ENCODE data around the gene COL4A6.

Gene COL4A6

DNA sequence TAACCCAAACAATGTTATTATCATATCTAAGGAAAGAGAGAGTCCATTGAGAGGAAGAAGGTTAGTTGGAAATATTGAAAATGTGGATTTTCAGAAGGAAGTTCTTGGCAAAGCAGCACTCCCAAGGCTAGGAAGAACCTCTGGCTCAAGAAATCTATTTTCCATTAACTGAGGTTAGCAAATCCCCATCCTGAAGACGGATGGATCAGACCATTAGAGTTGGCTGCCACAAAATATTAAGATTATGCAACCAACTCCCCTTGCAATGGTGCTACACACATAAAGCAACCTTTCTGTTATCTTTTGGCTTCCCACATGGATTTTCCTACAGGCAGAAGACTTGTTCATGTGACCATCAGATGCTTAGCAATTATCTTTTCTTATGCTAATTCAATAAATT is 96.3 kb downstream of the COL4A6 start:
- no CpG with 5 or more reads among the region's 1 CpG for WGBS, 2 donors (ENCODE audit: extremely low coverage in 2 of 2, insufficient read length in 2 of 2, insufficient replicate concordance in 1 of 2)
- Histone ChIP-seq H2BK5ac (ENCODE audit: low read length) (no peak overlapping the region), H2AFZ (ENCODE audit: low read length) (no peak overlapping the region), H2BK12ac (ENCODE audit: low read length) (no peak overlapping the region), H2AK5ac (ENCODE audit: low read depth, low read length) (no peak overlapping the region), H3K14ac (ENCODE audit: low read length) (no peak overlapping the region), H3K9ac (ENCODE audit: low read depth, low read length, poor library complexity) (no peak overlapping the region), H3K27me3 (ENCODE audit: control insufficient read depth in 3 of 3, insufficient read depth in 3 of 3, low read depth in 1 of 3, low read length in 3 of 3) (no peaks in the 10 kb centered on the region), H3K79me1 (ENCODE audit: low read depth, low read length) (no peaks in the 10 kb centered on the region), H4K8ac (ENCODE audit: low read depth, low read length) (no peak overlapping the region), H3K27ac (replicated peaks; ENCODE audit: low read length) (no peak overlapping the region), H2BK15ac (ENCODE audit: low read length) (no peak overlapping the region), H3K36me3 (replicated peaks in 1 of 2; ENCODE audit: control insufficient read depth in 2 of 2, insufficient read depth in 2 of 2, low read length in 2 of 2) (no peaks in the 10 kb centered on the region), H2BK120ac (ENCODE audit: low read depth, low read length) (no peak overlapping the region), H3K4ac (ENCODE audit: low read length) (no peak overlapping the region), H3K18ac (ENCODE audit: low read length) (no peak overlapping the region), H3K4me1 (ENCODE audit: control insufficient read depth in 2 of 2, insufficient read depth in 1 of 2, low read depth in 1 of 2, low read length in 2 of 2) (peaks cover 0 to 2% of the 10 kb centered on the region in 2 donors), H3K4me3 (ENCODE audit: low read length in 2 of 2) (no peak overlapping the region), H3K23ac (ENCODE audit: low read depth, low read length, poor library complexity) (no peak overlapping the region), H3K9me3 (replicated peaks in 1 of 2; ENCODE audit: control insufficient read depth in 2 of 2, insufficient read depth in 1 of 2, low read depth in 1 of 2, low read length in 2 of 2) (no peaks in the 10 kb centered on the region), H4K91ac (ENCODE audit: low read depth, low read length, poor library complexity) (no peak overlapping the region), H3K4me2 (ENCODE audit: insufficient read depth, low read length, poor library complexity, severe bottlenecking) (no peak overlapping the region)
- DNase-seq (ENCODE audit: low spot score) = no peak

DNA sequence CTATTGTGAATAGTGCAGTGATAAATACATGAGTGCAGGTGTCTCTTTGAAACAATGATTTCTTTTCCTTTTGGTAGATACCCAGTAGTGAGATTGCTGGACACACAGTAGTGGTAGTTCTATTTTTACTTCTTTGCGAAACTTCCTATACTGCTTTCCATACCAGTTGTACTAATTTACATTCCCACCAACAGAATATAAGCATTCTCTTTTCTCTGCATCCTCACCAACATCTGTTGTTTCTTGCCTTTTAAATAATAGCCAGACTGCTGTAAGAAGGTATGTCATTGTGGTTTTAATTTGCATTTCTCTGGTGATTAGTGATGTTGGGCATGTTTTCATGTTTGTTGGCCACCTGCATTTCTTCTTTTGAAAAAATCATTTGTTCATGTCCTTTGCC is 105.9 kb downstream of the COL4A6 start:
- Histone ChIP-seq H3K14ac (ENCODE audit: low read length) (no peak overlapping the region), H3K4me2 (ENCODE audit: insufficient read depth, low read length, poor library complexity, severe bottlenecking) (no peak overlapping the region), H3K4me1 (ENCODE audit: control insufficient read depth in 2 of 2, insufficient read depth in 1 of 2, low read depth in 1 of 2, low read length in 2 of 2) (no peaks in the 10 kb centered on the region), H3K9me3 (replicated peaks in 1 of 2; ENCODE audit: control insufficient read depth in 2 of 2, insufficient read depth in 1 of 2, low read depth in 1 of 2, low read length in 2 of 2) (no peaks in the 10 kb centered on the region), H4K8ac (ENCODE audit: low read depth, low read length) (no peak overlapping the region), H2BK120ac (ENCODE audit: low read depth, low read length) (no peak overlapping the region), H3K9ac (ENCODE audit: low read depth, low read length, poor library complexity) (no peak overlapping the region), H2BK12ac (ENCODE audit: low read length) (no peak overlapping the region), H3K4me3 (ENCODE audit: low read length in 2 of 2) (no peak overlapping the region), H3K27me3 (ENCODE audit: control insufficient read depth in 3 of 3, insufficient read depth in 3 of 3, low read depth in 1 of 3, low read length in 3 of 3) (no peaks in the 10 kb centered on the region), H3K4ac (ENCODE audit: low read length) (no peak overlapping the region), H2AK5ac (ENCODE audit: low read depth, low read length) (no peak overlapping the region), H3K23ac (ENCODE audit: low read depth, low read length, poor library complexity) (no peak overlapping the region), H4K91ac (ENCODE audit: low read depth, low read length, poor library complexity) (no peak overlapping the region), H2BK15ac (ENCODE audit: low read length) (no peak overlapping the region), H2BK5ac (ENCODE audit: low read length) (no peak overlapping the region), H3K79me1 (ENCODE audit: low read depth, low read length) (no peaks in the 10 kb centered on the region), H3K27ac (replicated peaks; ENCODE audit: low read length) (no peak overlapping the region), H3K18ac (ENCODE audit: low read length) (no peak overlapping the region), H3K36me3 (replicated peaks in 1 of 2; ENCODE audit: control insufficient read depth in 2 of 2, insufficient read depth in 2 of 2, low read length in 2 of 2) (no peaks in the 10 kb centered on the region), H2AFZ (ENCODE audit: low read length) (no peak overlapping the region)
- no peak for DNase-seq (ENCODE audit: low spot score)
- no CpG with 5 or more reads among the region's 1 CpG for WGBS, 2 donors (ENCODE audit: extremely low coverage in 2 of 2, insufficient read length in 2 of 2, insufficient replicate concordance in 1 of 2)

- H3K4ac ChIP-seq (ENCODE audit: low read length) = no peak overlapping the region
- no peak overlapping the region for H2BK12ac ChIP-seq (ENCODE audit: low read length)
- H3K4me1 ChIP-seq (ENCODE audit: control insufficient read depth in 2 of 2, insufficient read depth in 1 of 2, low read depth in 1 of 2, low read length in 2 of 2) = no peaks in the 10 kb centered on the region
- no peak overlapping the region for H3K14ac ChIP-seq (ENCODE audit: low read length)
- no peak overlapping the region for H4K91ac ChIP-seq (ENCODE audit: low read depth, low read length, poor library complexity)
- H3K4me3 ChIP-seq (ENCODE audit: low read length in 2 of 2) = no peak overlapping the region
- no peak overlapping the region for H3K27ac ChIP-seq (replicated peaks; ENCODE audit: low read length)
- no peak overlapping the region for H2AK5ac ChIP-seq (ENCODE audit: low read depth, low read length)
- no peak overlapping the region for H2BK15ac ChIP-seq (ENCODE audit: low read length)
- no peak overlapping the region for H2BK5ac ChIP-seq (ENCODE audit: low read length)
- no peak overlapping the region for H3K18ac ChIP-seq (ENCODE audit: low read length)
- H3K9ac ChIP-seq (ENCODE audit: low read depth, low read length, poor library complexity) = no peak overlapping the region
- no peak overlapping the region for H4K8ac ChIP-seq (ENCODE audit: low read depth, low read length)
- no peak overlapping the region for H3K23ac ChIP-seq (ENCODE audit: low read depth, low read length, poor library complexity)
- H3K4me2 ChIP-seq (ENCODE audit: insufficient read depth, low read length, poor library complexity, severe bottlenecking) = no peak overlapping the region
- H3K36me3 ChIP-seq (replicated peaks in 1 of 2; ENCODE audit: control insufficient read depth in 2 of 2, insufficient read depth in 2 of 2, low read length in 2 of 2) = no peaks in the 10 kb centered on the region
- H2BK120ac ChIP-seq (ENCODE audit: low read depth, low read length) = no peak overlapping the region
- no CpG with 5 or more reads among the region's 7 CpGs for WGBS, 2 donors (ENCODE audit: extremely low coverage in 2 of 2, insufficient read length in 2 of 2, insufficient replicate concordance in 1 of 2)
- H2AFZ ChIP-seq (ENCODE audit: low read length) = no peak overlapping the region
- no peaks in the 10 kb centered on the region for H3K27me3 ChIP-seq (ENCODE audit: control insufficient read depth in 3 of 3, insufficient read depth in 3 of 3, low read depth in 1 of 3, low read length in 3 of 3)
- no peak for DNase-seq (ENCODE audit: low spot score)
- no peaks in the 10 kb centered on the region for H3K79me1 ChIP-seq (ENCODE audit: low read depth, low read length)
- H3K9me3 ChIP-seq (replicated peaks in 1 of 2; ENCODE audit: control insufficient read depth in 2 of 2, insufficient read depth in 1 of 2, low read depth in 1 of 2, low read length in 2 of 2) = no peaks in the 10 kb centered on the region
Observed at GRCh38 chrX:108331126-108331909, 106.9 kb downstream of the COL4A6 start.

DNA sequence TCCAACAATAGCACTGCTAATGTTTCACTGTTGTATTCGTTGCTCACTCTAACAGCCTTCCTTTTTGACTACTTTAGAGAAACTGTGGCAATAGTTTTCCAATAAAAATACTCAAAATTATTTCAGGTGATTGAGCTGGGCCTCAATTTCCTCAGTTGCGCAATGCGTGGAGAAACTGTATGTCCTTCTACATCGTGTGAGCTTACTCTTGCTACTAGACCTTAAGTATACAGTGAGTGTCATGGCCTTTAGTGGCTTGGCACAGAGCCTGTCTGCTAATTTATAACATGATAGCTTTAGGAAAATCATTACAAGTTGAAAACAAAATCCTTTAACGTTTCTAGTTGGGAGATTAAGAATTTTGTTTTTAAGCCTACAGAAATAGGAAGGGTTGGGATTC is 114.5 kb downstream of the COL4A6 start:
- Histone ChIP-seq H3K4me3 (ENCODE audit: low read length in 2 of 2) (no peak overlapping the region), H3K36me3 (replicated peaks in 1 of 2; ENCODE audit: control insufficient read depth in 2 of 2, insufficient read depth in 2 of 2, low read length in 2 of 2) (no peaks in the 10 kb centered on the region), H3K27me3 (ENCODE audit: control insufficient read depth in 3 of 3, insufficient read depth in 3 of 3, low read depth in 1 of 3, low read length in 3 of 3) (no peaks in the 10 kb centered on the region), H3K23ac (ENCODE audit: low read depth, low read length, poor library complexity) (no peak overlapping the region), H2AFZ (ENCODE audit: low read length) (no peak overlapping the region), H3K9ac (ENCODE audit: low read depth, low read length, poor library complexity) (no peak overlapping the region), H2AK5ac (ENCODE audit: low read depth, low read length) (no peak overlapping the region), H4K8ac (ENCODE audit: low read depth, low read length) (no peak overlapping the region), H3K14ac (ENCODE audit: low read length) (no peak overlapping the region), H3K4me1 (ENCODE audit: control insufficient read depth in 2 of 2, insufficient read depth in 1 of 2, low read depth in 1 of 2, low read length in 2 of 2) (no peaks in the 10 kb centered on the region), H3K9me3 (replicated peaks in 1 of 2; ENCODE audit: control insufficient read depth in 2 of 2, insufficient read depth in 1 of 2, low read depth in 1 of 2, low read length in 2 of 2) (no peaks in the 10 kb centered on the region), H2BK120ac (ENCODE audit: low read depth, low read length) (no peak overlapping the region), H4K91ac (ENCODE audit: low read depth, low read length, poor library complexity) (no peak overlapping the region), H2BK5ac (ENCODE audit: low read length) (no peak overlapping the region), H3K4ac (ENCODE audit: low read length) (no peak overlapping the region), H2BK12ac (ENCODE audit: low read length) (no peak overlapping the region), H3K27ac (replicated peaks; ENCODE audit: low read length) (no peak overlapping the region), H3K79me1 (ENCODE audit: low read depth, low read length) (no peaks in the 10 kb centered on the region), H3K18ac (ENCODE audit: low read length) (no peak overlapping the region), H2BK15ac (ENCODE audit: low read length) (no peak overlapping the region), H3K4me2 (ENCODE audit: insufficient read depth, low read length, poor library complexity, severe bottlenecking) (no peak overlapping the region)
- no CpG with 5 or more reads among the region's 5 CpGs for WGBS, 2 donors (ENCODE audit: extremely low coverage in 2 of 2, insufficient read length in 2 of 2, insufficient replicate concordance in 1 of 2)
- no peak for DNase-seq (ENCODE audit: low spot score)

All from neuronal stem cell (in vitro differentiated cells).